ENCODE results near the gene C18orf32. TPM values are rescaled to one million over a fixed set of nuclear protein-coding genes. Genes with fewer than 3 reads are reported as not detected.

The C18orf32 gene
- total and polyA plus RNA-seq, 2 of the 13 experiments (the other 11 are each of a cell fraction or from before 2014, with no cell fraction given) = 17.6 to 20.6 TPM

- no peak for TF ChIP-seq ZNF318 (CRISPR knock-in tag; IDR thresholded peaks at IDR 0.05)
- TF ChIP-seq TFE3 (CRISPR knock-in tag; IDR thresholded peaks at IDR 0.05) = peak; percentile 53; the same call in 1 of the 2 replicates
- no peak for TF ChIP-seq ZNF362 (CRISPR knock-in tag; IDR thresholded peaks at IDR 0.05; ENCODE audit: borderline replicate concordance)
- peak; percentile 65; the same call in 1 of the 2 replicates for TF ChIP-seq ZNF709 (CRISPR knock-in tag; IDR thresholded peaks at IDR 0.05)
- peak in 1 of 2 experiments; percentile 64; a peak in 1 of 4 replicates for TF ChIP-seq ATF4 (CRISPR knock-in tag; IDR thresholded peaks at IDR 0.05)
- no peak for TF ChIP-seq ZNF83 (CRISPR knock-in tag; IDR thresholded peaks at IDR 0.05; ENCODE audit: borderline replicate concordance)
- 0 out of 2 replicates have a peak, but pooled peaks have one; percentile 74 for TF ChIP-seq HNRNPL (IDR thresholded peaks at IDR 0.05; ENCODE audit: low read depth, low read length)
- no peak for TF ChIP-seq ZNF296 (CRISPR knock-in tag; conservative IDR thresholded peaks at IDR 0.05)
- TF ChIP-seq ZNF639 (CRISPR knock-in tag; conservative IDR thresholded peaks at IDR 0.05) = 0 out of 2 replicates have a peak, but pooled peaks have one; percentile 51
- TF ChIP-seq UBTF (CRISPR knock-in tag; IDR thresholded peaks at IDR 0.05) = peak; percentile 73
- peak; percentile 69 for TF ChIP-seq ZSCAN31 (CRISPR knock-in tag; IDR thresholded peaks at IDR 0.05; ENCODE audit: low read depth)
Measured at GRCh38 chr18:49491857-49492693, 5.0 kb upstream of the C18orf32 start, which contains the start of gene RPL17 (continued).

Data from HepG2 (cell line).